ENCODE measurements around the gene BAG3. TPM values are rescaled to one million over a fixed set of nuclear protein-coding genes. Genes with fewer than 3 reads are reported as not detected.

Gene BAG3
- total RNA-seq, 1 experiment from 2014 or later = 75.7 TPM

DNA sequence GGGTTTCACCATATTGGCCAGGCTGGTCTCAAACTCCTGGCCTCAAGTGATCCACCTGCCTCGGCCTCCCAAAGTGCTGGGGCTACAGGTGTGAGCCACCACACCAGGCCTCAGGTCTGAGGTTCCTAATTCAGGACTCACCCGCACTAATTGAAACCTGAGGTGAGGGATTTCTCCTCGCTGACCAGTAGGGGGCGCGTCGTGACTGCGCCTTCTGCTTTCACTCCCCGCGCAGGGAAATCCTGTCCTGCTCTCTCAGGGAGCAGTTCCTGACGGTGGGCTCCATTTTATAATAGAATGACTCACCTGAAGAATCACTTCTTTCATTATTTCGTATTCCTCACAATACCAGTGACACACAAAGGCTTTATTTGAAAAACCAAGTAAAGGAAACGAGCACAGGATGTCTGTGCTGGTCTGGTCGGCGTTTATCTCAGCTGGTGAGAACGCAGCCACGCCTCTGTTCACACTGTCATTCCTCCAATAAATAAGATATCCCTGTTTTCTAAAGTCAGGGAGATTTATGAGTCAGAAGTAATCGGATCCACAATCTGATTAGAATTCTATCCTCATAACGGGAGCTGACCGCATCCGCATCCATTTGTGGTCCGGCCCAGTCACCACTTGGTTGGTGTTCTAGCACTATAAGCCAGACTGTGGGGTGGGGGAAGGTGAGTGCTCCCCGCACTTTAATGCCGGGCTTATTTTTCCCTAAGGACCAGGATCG, 35.4 kb downstream of the BAG3 start:
- Histone ChIP-seq H3K9me2 (ENCODE audit: insufficient read depth) (no peaks in the 10 kb centered on the region), H4K20me1 (ENCODE audit: insufficient read depth) (no peaks in the 10 kb centered on the region), H3K27me3 (ENCODE audit: insufficient read depth, low read depth) (no peaks in the 10 kb centered on the region), H3K27ac (peak overlapping the region; percentile 93), H3K79me2 (ENCODE audit: low read depth) (no peaks in the 10 kb centered on the region), H3K4me1 (replicated peaks; ENCODE audit: insufficient read depth) (peaks cover 36% of the 10 kb centered on the region), H3F3A (ENCODE audit: insufficient read depth, low read depth) (peaks cover 45% of the 10 kb centered on the region), H3K4me3 (peak overlapping the region; percentile 50; the same call in 1 of the 2 replicates), H3K4me2 (peak overlapping the region; percentile 81), H3K9me3 (ENCODE audit: insufficient read depth, low read depth) (no peaks in the 10 kb centered on the region), H2AFZ (no peak overlapping the region; the same call in 1 of the 2 replicates), H3K36me3 (ENCODE audit: low read depth) (no peaks in the 10 kb centered on the region)
- TF ChIP-seq, protein P1, sequence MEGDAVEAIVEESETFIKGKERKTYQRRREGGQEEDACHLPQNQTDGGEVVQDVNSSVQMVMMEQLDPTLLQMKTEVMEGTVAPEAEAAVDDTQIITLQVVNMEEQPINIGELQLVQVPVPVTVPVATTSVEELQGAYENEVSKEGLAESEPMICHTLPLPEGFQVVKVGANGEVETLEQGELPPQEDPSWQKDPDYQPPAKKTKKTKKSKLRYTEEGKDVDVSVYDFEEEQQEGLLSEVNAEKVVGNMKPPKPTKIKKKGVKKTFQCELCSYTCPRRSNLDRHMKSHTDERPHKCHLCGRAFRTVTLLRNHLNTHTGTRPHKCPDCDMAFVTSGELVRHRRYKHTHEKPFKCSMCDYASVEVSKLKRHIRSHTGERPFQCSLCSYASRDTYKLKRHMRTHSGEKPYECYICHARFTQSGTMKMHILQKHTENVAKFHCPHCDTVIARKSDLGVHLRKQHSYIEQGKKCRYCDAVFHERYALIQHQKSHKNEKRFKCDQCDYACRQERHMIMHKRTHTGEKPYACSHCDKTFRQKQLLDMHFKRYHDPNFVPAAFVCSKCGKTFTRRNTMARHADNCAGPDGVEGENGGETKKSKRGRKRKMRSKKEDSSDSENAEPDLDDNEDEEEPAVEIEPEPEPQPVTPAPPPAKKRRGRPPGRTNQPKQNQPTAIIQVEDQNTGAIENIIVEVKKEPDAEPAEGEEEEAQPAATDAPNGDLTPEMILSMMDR (conservative IDR thresholded peaks at IDR 0.05) = peak; percentile 88
- TF ChIP-seq EZH2 (IDR thresholded peaks at IDR 0.05; ENCODE audit: low read depth) = no peak
- CTCF ChIA-PET = interaction anchor here (0.6 to 1.2 kb wide), 3 partner anchors 32 to 78 kb away, joined by 4 read pairs; no protein-coding TSS in a partner anchor
- BruUV-seq (replicated peaks) = no TSS peak
- peak; percentile 70 to 88 for DNase-seq
- intact Hi-C loops (cut with micrococcal nuclease; ENCODE audit: unreplicated experiment) = loop anchor here (1.0 to 2.0 kb wide), 6 partner anchors 39 to 172 kb away; no protein-coding TSS in a partner anchor
- POLR2A ChIA-PET (ENCODE audit: unreplicated experiment) = no interaction called here

DNA sequence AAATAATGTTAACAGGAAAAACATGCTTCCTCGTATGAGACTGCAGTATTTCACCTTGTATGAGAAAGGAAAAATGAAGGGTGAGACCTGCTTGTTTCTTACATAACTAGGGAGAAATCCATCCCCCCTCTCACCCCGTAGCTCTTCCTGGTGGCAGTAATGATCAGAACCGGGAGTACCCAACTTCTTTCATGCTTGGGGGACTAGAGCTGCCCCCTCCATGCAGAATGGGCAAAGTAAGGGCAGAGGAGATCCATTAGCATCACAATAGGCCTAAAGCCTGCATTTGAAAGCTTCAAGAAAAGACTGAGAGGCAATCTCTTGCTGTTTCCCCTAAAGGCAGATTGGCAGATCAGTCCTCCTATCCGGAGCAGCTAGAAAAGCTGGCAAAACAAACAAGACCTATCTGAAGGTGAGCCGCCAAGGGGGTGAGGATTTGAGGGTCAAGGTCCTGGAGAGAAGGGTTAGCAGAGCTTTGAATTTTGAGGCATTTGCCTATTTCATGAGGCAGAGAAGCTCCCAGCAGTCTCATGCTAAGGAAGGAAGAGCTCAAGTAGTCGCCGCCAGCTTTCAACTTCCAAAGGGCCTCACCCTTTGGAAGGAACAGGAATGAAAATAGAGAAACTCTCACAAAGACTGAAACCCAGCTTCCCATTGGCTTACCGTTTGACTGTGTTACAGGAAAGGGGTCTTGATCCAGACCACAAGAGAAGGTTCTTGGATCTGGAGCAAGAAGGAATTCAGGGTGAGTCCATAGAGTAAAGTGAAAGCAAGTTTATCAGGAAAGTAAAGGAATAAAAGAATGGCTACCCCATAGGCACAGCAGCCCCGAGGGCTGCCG, 36.2 kb downstream of the BAG3 start:
- Histone ChIP-seq H4K20me1 (ENCODE audit: insufficient read depth) (no peaks in the 10 kb centered on the region), H3K9me3 (ENCODE audit: insufficient read depth, low read depth) (no peaks in the 10 kb centered on the region), H3F3A (ENCODE audit: insufficient read depth, low read depth) (peaks cover 37% of the 10 kb centered on the region), H3K27ac (peak overlapping the region; percentile 93), H3K36me3 (ENCODE audit: low read depth) (no peaks in the 10 kb centered on the region), H3K79me2 (ENCODE audit: low read depth) (no peaks in the 10 kb centered on the region), H3K4me2 (peak overlapping the region; percentile 81), H3K4me3 (peak overlapping the region; percentile 50; the same call in 1 of the 2 replicates), H3K4me1 (replicated peaks; ENCODE audit: insufficient read depth) (peaks cover 30% of the 10 kb centered on the region), H2AFZ (peak overlapping the region; percentile 63), H3K27me3 (ENCODE audit: insufficient read depth, low read depth) (no peaks in the 10 kb centered on the region), H3K9me2 (ENCODE audit: insufficient read depth) (no peaks in the 10 kb centered on the region)
- TSS peak; percentile 60 for BruUV-seq (replicated peaks)
- ChIA-PET CTCF (interaction anchor here (0.6 to 1.2 kb wide), 3 partner anchors 50 to 172 kb away, joined by 4 to 5 read pairs (median 4); no protein-coding TSS in a partner anchor), POLR2A (ENCODE audit: unreplicated experiment) (interaction anchor here (0.6 kb wide), 1 partner anchor 162 kb away, joined by 3 read pairs; no protein-coding TSS in a partner anchor)
- no peak for DNase-seq
- TF ChIP-seq, protein P1 (conservative IDR thresholded peaks at IDR 0.05) = no peak
- TF ChIP-seq EZH2 (IDR thresholded peaks at IDR 0.05; ENCODE audit: low read depth) = no peak
- intact Hi-C loops (cut with micrococcal nuclease; ENCODE audit: unreplicated experiment) = loop anchor here (1.0 to 2.0 kb wide), 4 partner anchors 38 to 171 kb away; no protein-coding TSS in a partner anchor

DNA sequence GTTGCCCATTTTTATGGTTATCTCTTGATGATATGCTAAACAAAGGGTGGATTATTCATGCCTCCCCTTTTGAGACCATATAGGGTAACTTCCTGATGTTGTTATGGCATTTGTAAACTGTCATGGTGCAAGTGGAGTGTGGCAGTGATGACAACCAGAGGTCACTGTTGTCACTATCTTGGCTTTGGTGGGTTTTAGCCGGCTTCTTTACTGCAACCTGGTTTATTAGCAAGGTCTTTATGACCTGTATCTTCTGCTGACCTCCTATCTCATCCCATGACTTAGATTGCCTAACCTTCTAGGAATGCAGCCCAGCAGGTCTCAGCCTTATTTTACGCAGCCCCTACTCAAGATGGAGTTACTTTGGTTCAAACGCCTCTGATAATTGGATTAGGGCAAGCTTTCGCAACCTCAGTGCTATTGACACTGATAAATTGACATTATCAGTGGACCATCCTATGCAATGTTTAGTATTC, 36.9 kb downstream of the BAG3 start:
- intact Hi-C loops (cut with micrococcal nuclease; ENCODE audit: unreplicated experiment) = no loop called here
- no TSS peak for BruUV-seq (replicated peaks)

More for the DNA sequence above, 36.9 kb downstream of the BAG3 start:
- Histone ChIP-seq H3K9me2 (ENCODE audit: insufficient read depth) (no peaks in the 10 kb centered on the region), H3K36me3 (ENCODE audit: low read depth) (no peaks in the 10 kb centered on the region), H3K4me3 (no peak overlapping the region), H3K27me3 (ENCODE audit: insufficient read depth, low read depth) (no peaks in the 10 kb centered on the region), H3K9me3 (ENCODE audit: insufficient read depth, low read depth) (no peaks in the 10 kb centered on the region), H3K4me2 (peak overlapping the region; percentile 81; the same call in 1 of the 2 replicates), H4K20me1 (ENCODE audit: insufficient read depth) (no peaks in the 10 kb centered on the region), H3K79me2 (ENCODE audit: low read depth) (no peaks in the 10 kb centered on the region), H3F3A (ENCODE audit: insufficient read depth, low read depth) (peaks cover 30% of the 10 kb centered on the region), H3K27ac (peak overlapping the region; percentile 93), H2AFZ (no peak overlapping the region), H3K4me1 (replicated peaks; ENCODE audit: insufficient read depth) (peaks cover 23% of the 10 kb centered on the region)
- CTCF ChIA-PET = interaction anchor here (1.0 kb wide), 1 partner anchor 171 kb away, joined by 5 read pairs; no protein-coding TSS in a partner anchor
- TF ChIP-seq, protein P1 (conservative IDR thresholded peaks at IDR 0.05) = no peak
- no peak for TF ChIP-seq EZH2 (IDR thresholded peaks at IDR 0.05; ENCODE audit: low read depth)
- POLR2A ChIA-PET (ENCODE audit: unreplicated experiment) = interaction anchor here (0.6 kb wide), 1 partner anchor 161 kb away, joined by 3 read pairs; no protein-coding TSS in a partner anchor
- DNase-seq = no peak
